CD14-positive monocyte (primary cell): ENCODE measurements around the gene ZNF684. TPM values are rescaled to one million over a fixed set of nuclear protein-coding genes. Genes with fewer than 3 reads are reported as not detected.
A peak's percentile ranks its signal among the peaks of the same experiment; 100 is the strongest.

Experiments used
- DNase-seq, 3 donors: peaks; one replicate each; pipeline ENCODE4 v3.0.0-alpha.2; 2011 to 2022
- H2AFZ ChIP-seq: 2 replicates; pipeline ENCODE4 v1.6.0; 2012; ENCODE audit warnings: mild to moderate bottlenecking, low read depth, low read length, inconsistent platforms; ENCODE audit not compliant: insufficient read depth, poor library complexity, severe bottlenecking
- H3K27ac ChIP-seq, 2 donors: 1 replicate in 1 of 2; 2 replicates in 1 of 2; pipeline ENCODE4 v1.5.1; 2012 to 2013; ENCODE audit warnings: low read length in 2 of 2, control low read depth in 1 of 2, inconsistent platforms in 1 of 2, low read depth in 1 of 2, mild to moderate bottlenecking in 1 of 2
- H3K27me3 ChIP-seq, 2 donors: one replicate each; pipeline versions ENCODE4 v1.6.0 to v1.6.1; 2011 to 2013; ENCODE audit warnings: low read length in 2 of 2; ENCODE audit not compliant: control insufficient read depth in 2 of 2, insufficient read depth in 2 of 2
- H3K36me3 ChIP-seq, 2 donors: replicated peaks in 1 of 2; 1 replicate in 1 of 2; 2 replicates in 1 of 2; pipeline versions ENCODE4 v1.5.1 to v1.6.1; 2012 to 2013; ENCODE audit warnings: low read length in 2 of 2, control low read depth in 1 of 2, inconsistent platforms in 1 of 2, mild to moderate bottlenecking in 1 of 2; ENCODE audit not compliant: insufficient read depth in 2 of 2, control insufficient read depth in 1 of 2
- H3K4me1 ChIP-seq, 2 donors: 1 replicate in 1 of 2; 2 replicates in 1 of 2; pipeline versions ENCODE4 v1.5.1 to v1.6.1; 2012 to 2013; ENCODE audit warnings: low read length in 2 of 2, control low read depth in 1 of 2, inconsistent platforms in 1 of 2, mild to moderate bottlenecking in 1 of 2, moderate library complexity in 1 of 2; ENCODE audit not compliant: insufficient read depth in 2 of 2, control insufficient read depth in 1 of 2
- H3K4me2 ChIP-seq: replicated peaks from 2 replicates; pipeline ENCODE3; 2012; ENCODE audit warnings: low read length, moderate library complexity, mild to moderate bottlenecking; ENCODE audit not compliant: poor library complexity, severe bottlenecking; ENCODE audit errors: extremely low read depth
- H3K4me3 ChIP-seq, 3 experiments: fragments of 200-600 bp in 1 of 3; sonication (generic) in 1 of 3; replicated peaks in 1 of 3; 1 replicate in 2 of 3; 2 replicates in 1 of 3; pipeline ENCODE4 v1.5.1; 2011 to 2013; ENCODE audit warnings: low read length in 3 of 3, mild to moderate bottlenecking in 3 of 3, control low read depth in 2 of 3, low read depth in 2 of 3, inconsistent platforms in 1 of 3, moderate library complexity in 1 of 3
- H3K79me2 ChIP-seq: 2 replicates; pipeline ENCODE4 v1.6.0; 2012; ENCODE audit warnings: mild to moderate bottlenecking, control low read depth, inconsistent platforms, low read length, moderate library complexity; ENCODE audit not compliant: insufficient read depth
- H3K9ac ChIP-seq: 2 replicates; pipeline ENCODE4 v1.6.0; 2017; ENCODE audit warnings: low read length, mild to moderate bottlenecking; ENCODE audit not compliant: insufficient read depth, poor library complexity, severe bottlenecking
- H3K9me3 ChIP-seq, 2 donors: replicated peaks in 1 of 2; 1 replicate in 1 of 2; 2 replicates in 1 of 2; pipeline versions ENCODE4 v1.5.1 to v1.6.1; 2012 to 2013; ENCODE audit warnings: low read length in 2 of 2, control low read depth in 1 of 2; ENCODE audit not compliant: control insufficient read depth in 1 of 2, insufficient read depth in 1 of 2
- H4K20me1 ChIP-seq: 2 replicates; pipeline ENCODE4 v1.6.0; 2012; ENCODE audit warnings: mild to moderate bottlenecking, low read length, control low read depth, moderate library complexity; ENCODE audit not compliant: insufficient read depth
- H3K27ac Mint-ChIP-seq, 7 donors: one replicate each; pipeline ENCODE4 v1.8.0; 2020; ENCODE audit warnings: mild to moderate bottlenecking in 7 of 7, mixed read lengths in 7 of 7, moderate library complexity in 6 of 7, inconsistent platforms in 2 of 7
- H3K27me3 Mint-ChIP-seq, 3 donors: one replicate each; pipeline ENCODE4 v1.8.0; 2021 to 2022; ENCODE audit warnings: low read depth in 3 of 3, mild to moderate bottlenecking in 3 of 3, mixed read lengths in 3 of 3, moderate library complexity in 3 of 3, inconsistent platforms in 1 of 3
- H3K36me3 Mint-ChIP-seq, 2 donors: one replicate each; pipeline ENCODE4 v1.8.0; 2020; ENCODE audit warnings: mixed read lengths in 2 of 2, inconsistent platforms in 1 of 2, mild to moderate bottlenecking in 1 of 2
- H3K4me1 Mint-ChIP-seq: one replicate; pipeline ENCODE4 v1.8.0; 2020; ENCODE audit warnings: mild to moderate bottlenecking, mixed read lengths
- H3K4me3 Mint-ChIP-seq, 2 donors: one replicate each; pipeline ENCODE4 v1.8.0; 2020; ENCODE audit warnings: mild to moderate bottlenecking in 2 of 2, mixed read lengths in 2 of 2, moderate library complexity in 1 of 2
- H3K9me3 Mint-ChIP-seq, 7 donors: one replicate each; pipeline ENCODE4 v1.8.0; 2020 to 2022; ENCODE audit warnings: mixed read lengths in 7 of 7, mild to moderate bottlenecking in 6 of 7, moderate library complexity in 6 of 7, inconsistent platforms in 2 of 7
- WGBS: methylation state at CpG from one replicate; pipeline ENCODE4 v1.1.5; 2013; ENCODE audit warnings: missing lambda C conversion rate; ENCODE audit not compliant: insufficient coverage; 5-methylcytosine and 5-hydroxymethylcytosine counted together
- intact Hi-C, 2 donors: fragments of 100-400 bp; cut with micrococcal nuclease; formaldehyde crosslinking; loops; one replicate each; pipeline versions ENCODE4 v1.15.0 to v1.15.1; 2023
- polyA plus RNA-seq, 3 donors: library from polyadenylated mRNA; depleted of rRNA in 1 of 3; unstranded in 2 of 3; stranded (reverse) in 1 of 3; fragments of 300-500 nt in 2 of 3; fragments of >200 nt in 1 of 3; fragmentation: Illumina TruSeq in 2 of 3; gene quantifications; 1 replicate in 2 of 3; 2 replicates in 1 of 3; pipeline ENCODE4 v1.2.3, GENCODE V29; 2012 to 2021
- TF ChIP-seq, protein P1 (sequence below): fragments of 200-600 bp; IDR thresholded peaks from one replicate; pipeline ENCODE4 v1.8.0; 2022; ENCODE audit warnings: antibody characterized with exemption, mild to moderate bottlenecking

The ZNF684 gene
- polyA plus RNA-seq, 3 donors = 2.3 to 3.5 (median 2.7) TPM

DNA sequence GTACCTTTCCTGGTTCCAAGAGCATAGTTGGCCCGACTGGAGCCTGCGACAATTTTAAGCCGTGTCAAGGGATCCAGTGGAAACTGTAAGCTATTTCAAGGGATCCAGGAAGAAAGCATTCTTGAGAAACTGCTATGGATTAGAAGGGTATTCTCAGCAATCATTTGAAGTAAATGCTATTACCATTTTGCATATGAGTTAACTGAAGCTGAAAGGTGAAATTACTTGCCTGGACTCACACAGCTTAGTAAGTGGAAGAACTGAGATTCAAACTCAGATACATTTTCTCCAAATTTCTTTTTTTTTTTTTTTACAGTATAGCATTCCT is 589 bp downstream of the ZNF684 start:
- WGBS = 13% methylated on average over 3 of the region's 3 CpGs
- peaks cover 22% of the 10 kb centered on the region for H3K4me1 Mint-ChIP-seq
- Histone ChIP-seq H3K36me3 (peaks cover 0 to 9% of the 10 kb centered on the region in 2 donors), H3K4me2 (peak overlapping the region; percentile 94), H3K27me3 (peaks cover 0 to 3% of the 10 kb centered on the region in 2 donors), H3K27ac (peak overlapping the region; percentile 70 to 85), H3K4me1 (peaks cover 18 to 25% of the 10 kb centered on the region in 2 donors), H3K4me3 (peak overlapping the region; percentile 69 to 84 (median 75)), H3K79me2 (peaks cover 28% of the 10 kb centered on the region), H4K20me1 (no peaks in the 10 kb centered on the region), H2AFZ (peak overlapping the region; percentile 91), H3K9ac (peak overlapping the region; percentile 63), H3K9me3 (peaks cover 0 to 3% of the 10 kb centered on the region in 2 donors)
- intact Hi-C loops = no loop called here
- H3K27ac Mint-ChIP-seq = peak overlapping the region; percentile 93 to 98 (median 97)
- DNase-seq = no peak
- H3K36me3 Mint-ChIP-seq = peaks cover 6 to 9% of the 10 kb centered on the region in 2 donors
- peak overlapping the region; percentile 100 for H3K4me3 Mint-ChIP-seq
- peaks cover 0 to 4% (median 0%) of the 10 kb centered on the region in 3 donors for H3K27me3 Mint-ChIP-seq
- TF ChIP-seq, protein P1, sequence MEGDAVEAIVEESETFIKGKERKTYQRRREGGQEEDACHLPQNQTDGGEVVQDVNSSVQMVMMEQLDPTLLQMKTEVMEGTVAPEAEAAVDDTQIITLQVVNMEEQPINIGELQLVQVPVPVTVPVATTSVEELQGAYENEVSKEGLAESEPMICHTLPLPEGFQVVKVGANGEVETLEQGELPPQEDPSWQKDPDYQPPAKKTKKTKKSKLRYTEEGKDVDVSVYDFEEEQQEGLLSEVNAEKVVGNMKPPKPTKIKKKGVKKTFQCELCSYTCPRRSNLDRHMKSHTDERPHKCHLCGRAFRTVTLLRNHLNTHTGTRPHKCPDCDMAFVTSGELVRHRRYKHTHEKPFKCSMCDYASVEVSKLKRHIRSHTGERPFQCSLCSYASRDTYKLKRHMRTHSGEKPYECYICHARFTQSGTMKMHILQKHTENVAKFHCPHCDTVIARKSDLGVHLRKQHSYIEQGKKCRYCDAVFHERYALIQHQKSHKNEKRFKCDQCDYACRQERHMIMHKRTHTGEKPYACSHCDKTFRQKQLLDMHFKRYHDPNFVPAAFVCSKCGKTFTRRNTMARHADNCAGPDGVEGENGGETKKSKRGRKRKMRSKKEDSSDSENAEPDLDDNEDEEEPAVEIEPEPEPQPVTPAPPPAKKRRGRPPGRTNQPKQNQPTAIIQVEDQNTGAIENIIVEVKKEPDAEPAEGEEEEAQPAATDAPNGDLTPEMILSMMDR = no peak
- H3K9me3 Mint-ChIP-seq = peaks cover 3 to 25% (median 16%) of the 10 kb centered on the region in 7 donors

DNA sequence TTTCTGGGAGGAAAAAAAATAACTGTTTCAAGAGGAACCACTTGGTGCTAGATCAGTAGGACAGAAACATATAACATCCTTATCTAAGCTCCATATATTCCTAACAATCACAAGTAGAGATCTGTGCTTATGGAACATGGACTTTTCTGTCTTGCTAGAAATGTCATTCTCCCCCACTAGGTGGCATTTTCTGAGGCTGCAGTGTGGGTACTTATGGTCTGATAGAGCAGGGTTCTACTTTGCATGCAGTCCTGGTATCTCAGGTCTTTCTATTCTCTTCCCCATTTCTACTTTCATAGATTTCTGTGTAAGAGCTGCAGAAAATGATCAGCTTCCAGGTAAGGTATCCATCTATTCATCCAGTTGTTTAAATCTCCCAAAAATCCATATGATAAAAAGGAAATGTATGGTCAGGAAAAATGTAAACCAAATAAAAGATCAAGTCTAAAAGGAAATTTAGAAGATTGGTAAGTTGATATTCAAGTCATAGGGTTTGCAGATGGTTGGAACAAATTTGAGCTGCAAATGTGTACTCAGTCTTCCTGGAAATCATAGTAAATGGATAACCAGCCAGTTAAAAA is 1.5 kb downstream of the ZNF684 start:
- peak; percentile 25 to 52 (median 50) for DNase-seq
- Histone ChIP-seq H3K79me2 (peaks cover 28% of the 10 kb centered on the region), H3K27me3 (peaks cover 0 to 3% of the 10 kb centered on the region in 2 donors), H3K27ac (no peak overlapping the region), H2AFZ (no peak overlapping the region), H3K4me2 (peak overlapping the region; percentile 94), H3K36me3 (peaks cover 0 to 9% of the 10 kb centered on the region in 2 donors), H4K20me1 (no peaks in the 10 kb centered on the region), H3K9ac (no peak overlapping the region), H3K4me1 (peaks cover 18 to 25% of the 10 kb centered on the region in 2 donors), H3K9me3 (peaks cover 0 to 3% of the 10 kb centered on the region in 2 donors), H3K4me3 (peak overlapping the region in 1 of 3 experiments; percentile 84)
- H3K36me3 Mint-ChIP-seq = peaks cover 9 to 11% of the 10 kb centered on the region in 2 donors
- no peak overlapping the region for H3K27ac Mint-ChIP-seq
- TF ChIP-seq, protein P1 = peak; percentile 81
- H3K4me1 Mint-ChIP-seq = peaks cover 22% of the 10 kb centered on the region
- H3K4me3 Mint-ChIP-seq = no peak overlapping the region
- intact Hi-C loops = no loop called here
- H3K27me3 Mint-ChIP-seq = peaks cover 0 to 4% (median 0%) of the 10 kb centered on the region in 3 donors
- peaks cover 0 to 22% (median 9%) of the 10 kb centered on the region in 7 donors for H3K9me3 Mint-ChIP-seq
